Psoas muscle (tissue), 8 donors: ENCODE data around the gene SYT10. TPM values are rescaled to one million over a fixed set of nuclear protein-coding genes. Genes with fewer than 3 reads are reported as not detected.
"Not testable (repeated sequence)": the region's sequence is repeated elsewhere in the genome, so short reads cannot be mapped to it uniquely, and the experiment has no call there.

Experiments used
- ATAC-seq, 4 donors: fragments of 200-7000 bp; cut with Tn5 transposase; one replicate each; pipeline ENCODE4 v1.9.1; 2020; ENCODE audit warnings: moderate library complexity in 3 of 4, mild to moderate bottlenecking in 2 of 4
- DNase-seq, 2 donors: peaks; one replicate each; pipeline ENCODE4 v3.0.0-alpha.2; 2020
- H3K27ac ChIP-seq: fragments of 200-600 bp; one replicate; pipeline ENCODE4 v1.8.0; 2022
- H3K27me3 ChIP-seq, 3 donors: fragments of 200-600 bp in 1 of 3; one replicate each; pipeline versions ENCODE4 v1.6.1 to v1.8.0; 2013 to 2022; ENCODE audit warnings: low read length in 2 of 3, mild to moderate bottlenecking in 2 of 3, moderate library complexity in 1 of 3; ENCODE audit not compliant: insufficient read depth in 3 of 3
- H3K36me3 ChIP-seq, 2 donors: fragments of 200-600 bp in 1 of 2; one replicate each; pipeline versions ENCODE4 v1.6.1 to v1.8.0; 2013 to 2022; ENCODE audit warnings: low read depth in 1 of 2, mild to moderate bottlenecking in 1 of 2, moderate library complexity in 1 of 2; ENCODE audit not compliant: insufficient read depth in 1 of 2
- H3K4me1 ChIP-seq: fragments of 200-600 bp; one replicate; pipeline ENCODE4 v1.8.0; 2022
- H3K4me3 ChIP-seq: fragments of 200-600 bp; one replicate; pipeline ENCODE4 v1.8.0; 2022; ENCODE audit warnings: mild to moderate bottlenecking
- H3K9me3 ChIP-seq: fragments of 200-600 bp; one replicate; pipeline ENCODE4 v1.8.0; 2022
- CTCF ChIP-seq: fragments of 200-600 bp; IDR thresholded peaks from one replicate; pipeline ENCODE4 v1.8.0; 2022; ENCODE audit warnings: antibody characterized with exemption
- WGBS, 3 donors: extraction: QIAGEN DNeasy Blood & Tissue Kit; methylation state at CpG; one replicate each; pipeline versions ENCODE4 v1.1.6 to v1.1.7; 2013; 5-methylcytosine and 5-hydroxymethylcytosine counted together
- intact Hi-C, 2 donors: fragments of 100-400 bp; cut with DNase I; formaldehyde crosslinking; loops; one replicate each; pipeline versions ENCODE4 v1.11.0 to v1.14.2; 2022
- polyA plus RNA-seq, 3 donors: library from polyadenylated mRNA; stranded (reverse); fragments of 200-250 nt; gene quantifications; one replicate each; pipeline ENCODE4 v1.2.3, GENCODE V29; 2013
- total RNA-seq, 4 donors: library from RNA; stranded (reverse); fragmentation: NEBNext Ultra II Directional in 2 of 4; extraction: Animal tissue kit (Norgen Biotek cat#: 25700) in 2 of 4; gene quantifications; one replicate each; pipeline versions ENCODE4 v1.2.1 to v1.2.4, GENCODE V29; 2021 to 2023
- donor health status: healthy with polysubstance abuse.
- donor health status: DM: no; HTN: no; CAD: no; lungs with moderate emphysema.
- donor health status: Bipolar disorder and iron deficiency.
- donor health status: healthy.
- donor health status: DM: yes; HTN: yes; CAD: no.
- donor health status: DM: no; HTN: no; CAD: no.
- donor health status: DM: no; HTN: no; CAD: no.
- donor health status: DM: yes; HTN: yes; CAD: no.

SYT10 gene
- total and polyA plus RNA-seq, 7 donors = not detected

GRCh38 chr12:33383503-33383902, 56.1 kb downstream of the SYT10 start:
- no peak for TF ChIP-seq CTCF
- Histone ChIP-seq H3K27ac (no peak overlapping the region), H3K9me3 (no peaks in the 10 kb centered on the region), H3K4me3 (no peak overlapping the region), H3K27me3 (no peaks in the 10 kb centered on the region), H3K4me1 (no peaks in the 10 kb centered on the region), H3K36me3 (no peaks in the 10 kb centered on the region)
- intact Hi-C loops = no loop called here
- ATAC-seq (no peak), DNase-seq (no peak)
- WGBS, 3 donors = 73 to 78% (median 74%) methylated on average over 4 of the region's 4 CpGs

- DNase-seq (no peak), ATAC-seq (no peak)
- WGBS, 3 donors = 57 to 72% (median 68%) methylated on average over 1 of the region's 1 CpG
- Histone ChIP-seq H3K4me1 (no peaks in the 10 kb centered on the region), H3K36me3 (no peaks in the 10 kb centered on the region), H3K27ac (no peak overlapping the region), H3K4me3 (no peak overlapping the region), H3K27me3 (no peaks in the 10 kb centered on the region), H3K9me3 (no peaks in the 10 kb centered on the region)
- TF ChIP-seq CTCF = no peak
- intact Hi-C loops = no loop called here
Observed at GRCh38 chr12:33376153-33376552, 63.5 kb downstream of the SYT10 start.

GRCh38 chr12:33370318-33370717, 69.3 kb downstream of the SYT10 start:
- TF ChIP-seq CTCF = no peak
- WGBS, 3 donors = 74 to 85% (median 78%) methylated on average over 2 of the region's 2 CpGs
- no peaks in the 10 kb centered on the region for H3K27me3 ChIP-seq
- H3K4me3 ChIP-seq = no peak overlapping the region
- intact Hi-C loops = no loop called here
- DNase-seq = no peak
- H3K36me3 ChIP-seq = no peaks in the 10 kb centered on the region
- no peak overlapping the region for H3K27ac ChIP-seq
- H3K4me1 ChIP-seq = no peaks in the 10 kb centered on the region
- no peak for ATAC-seq
- H3K9me3 ChIP-seq = no peaks in the 10 kb centered on the region

- Histone ChIP-seq H3K27me3 (no peaks in the 10 kb centered on the region), H3K36me3 (no peaks in the 10 kb centered on the region), H3K9me3 (no peaks in the 10 kb centered on the region), H3K4me3 (no peak overlapping the region), H3K27ac (no peak overlapping the region), H3K4me1 (no peaks in the 10 kb centered on the region)
- ATAC-seq (no peak), DNase-seq (no peak)
- WGBS, 3 donors = 23 to 45% (median 27%) methylated on average over 2 of the region's 2 CpGs
- TF ChIP-seq CTCF = no peak
- intact Hi-C loops = no loop called here
Observed at GRCh38 chr12:33357181-33357580, 82.4 kb downstream of the SYT10 start.

GRCh38 chr12:33349791-33350190, 89.8 kb downstream of the SYT10 start:
- Histone ChIP-seq H3K27ac (no peak overlapping the region), H3K4me3 (no peak overlapping the region), H3K36me3 (no peaks in the 10 kb centered on the region), H3K9me3 (no peaks in the 10 kb centered on the region), H3K27me3 (no peaks in the 10 kb centered on the region), H3K4me1 (no peaks in the 10 kb centered on the region)
- ATAC-seq = no peak
- no peak for DNase-seq
- TF ChIP-seq CTCF = no peak
- intact Hi-C loops = no loop called here

GRCh38 chr12:33331961-33332398, 107.6 kb downstream of the SYT10 start:
- intact Hi-C loops, DNase-seq, H3K36me3 ChIP-seq, H3K4me1 ChIP-seq, H3K9me3 ChIP-seq, H3K4me3 ChIP-seq, H3K27me3 ChIP-seq, H3K27ac ChIP-seq, ATAC-seq: not testable (repeated sequence)
- 85 to 88% (median 87%) methylated on average over 15 of the region's 15 CpGs for WGBS, 3 donors
